Measurements from ENCODE around the gene PARD3. TPM values are rescaled to one million over a fixed set of nuclear protein-coding genes. Genes with fewer than 3 reads are reported as not detected.
A peak's percentile ranks its signal among the peaks of the same experiment; 100 is the strongest.

The PARD3 gene
- total RNA-seq, 1 experiment from 2014 or later: 154 TPM

GRCh38 chr10:34817054-34817453 is 2.0 kb upstream of the PARD3 start:
- no TSS peak for BruUV-seq (replicated peaks)
- CTCF ChIA-PET: interaction anchor here (0.5 to 2.7 kb wide), 8 partner anchors 27 to 161 kb away, joined by 3 to 31 read pairs (median 10); no protein-coding TSS in a partner anchor

GRCh38 chr10:34816501-34817002 is 1.5 kb upstream of the PARD3 start:
- H3K4me3 ChIP-seq (ENCODE audit: low read length): peak overlapping the region; percentile 65
- H2AFZ ChIP-seq (ENCODE audit: low read length): peak overlapping the region; percentile 80
- intact Hi-C loops (cut with micrococcal nuclease): loop anchor here (1.0 to 2.0 kb wide), 5 partner anchors 46 to 158 kb away; no protein-coding TSS in a partner anchor
- peak; percentile 58 for TF ChIP-seq CTCF (conservative IDR thresholded peaks at IDR 0.05; ENCODE audit: low read depth, low read length)
- TF ChIP-seq EZH2 (IDR thresholded peaks at IDR 0.05; ENCODE audit: low read length, unreplicated experiment): no peak
- CTCF ChIA-PET: interaction anchor here (0.5 to 2.7 kb wide), 13 partner anchors 8 to 294 kb away, joined by 3 to 31 read pairs (median 9); no protein-coding TSS in a partner anchor
- H3F3A ChIP-seq (ENCODE audit: low read length, unreplicated experiment): no peaks in the 10 kb centered on the region
- H3K4me2 ChIP-seq (ENCODE audit: low read length): peak overlapping the region; percentile 88
- peaks cover 35% of the 10 kb centered on the region for H3K4me1 ChIP-seq (ENCODE audit: insufficient read depth, low read length)
- peak; percentile 70 for DNase-seq
- H3K79me2 ChIP-seq (ENCODE audit: low read length): peaks cover 30% of the 10 kb centered on the region
- H3K27ac ChIP-seq (ENCODE audit: low read length): no peak overlapping the region
- H3K9ac ChIP-seq (ENCODE audit: low read length): 0 out of 2 replicates have a peak overlapping the region, but pooled peaks have one; percentile 43
- BruUV-seq (replicated peaks): TSS peak; percentile 41
- peaks cover 23% of the 10 kb centered on the region for H4K20me1 ChIP-seq (ENCODE audit: low read length)
- H3K9me2 ChIP-seq (replicated peaks; ENCODE audit: low read length): no peaks in the 10 kb centered on the region
- H3K27me3 ChIP-seq (ENCODE audit: low read length): no peaks in the 10 kb centered on the region
- H3K36me3 ChIP-seq (ENCODE audit: low read depth, low read length): no peaks in the 10 kb centered on the region
- peak; percentile 9 for ATAC-seq
- POLR2A ChIA-PET (ENCODE audit: unreplicated experiment): interaction anchor here (0.6 to 1.2 kb wide), 3 partner anchors 38 to 1606 kb away, joined by 3 to 13 read pairs (median 3); no protein-coding TSS in a partner anchor
- H3K9me3 ChIP-seq (ENCODE audit: low read length): no peaks in the 10 kb centered on the region

More at GRCh38 chr10:34817054-34817453, 2.0 kb upstream of the PARD3 start:
- no peaks in the 10 kb centered on the region for H3K9me2 ChIP-seq (replicated peaks; ENCODE audit: low read length)
- H3K9ac ChIP-seq (ENCODE audit: low read length): no peak overlapping the region
- no peaks in the 10 kb centered on the region for H3K36me3 ChIP-seq (ENCODE audit: low read depth, low read length)
- H3K4me2 ChIP-seq (ENCODE audit: low read length): peak overlapping the region; percentile 88; the same call in 1 of the 2 replicates
- H3F3A ChIP-seq (ENCODE audit: low read length, unreplicated experiment): no peaks in the 10 kb centered on the region
- peaks cover 18% of the 10 kb centered on the region for H4K20me1 ChIP-seq (ENCODE audit: low read length)
- intact Hi-C loops (cut with micrococcal nuclease): loop anchor here (2.0 kb wide), 1 partner anchor 46 kb away; no protein-coding TSS in a partner anchor
- no peak for DNase-seq
- ATAC-seq: no peak
- no peak overlapping the region for H2AFZ ChIP-seq (ENCODE audit: low read length)
- peaks cover 32% of the 10 kb centered on the region for H3K4me1 ChIP-seq (ENCODE audit: insufficient read depth, low read length)
- no peaks in the 10 kb centered on the region for H3K9me3 ChIP-seq (ENCODE audit: low read length)
- no peak overlapping the region for H3K4me3 ChIP-seq (ENCODE audit: low read length)
- H3K27ac ChIP-seq (ENCODE audit: low read length): no peak overlapping the region
- no peak for TF ChIP-seq EZH2phosphoT487 (IDR thresholded peaks at IDR 0.05; ENCODE audit: borderline replicate concordance, low read length)
- TF ChIP-seq EZH2 (IDR thresholded peaks at IDR 0.05; ENCODE audit: low read length, unreplicated experiment): no peak
- TF ChIP-seq CTCF (conservative IDR thresholded peaks at IDR 0.05; ENCODE audit: low read depth, low read length): no peak
- POLR2A ChIA-PET (ENCODE audit: unreplicated experiment): interaction anchor here (0.6 kb wide), 2 partner anchors 37 to 85 kb away, joined by 3 read pairs; no protein-coding TSS in a partner anchor
- H3K27me3 ChIP-seq (ENCODE audit: low read length): no peaks in the 10 kb centered on the region
- H3K79me2 ChIP-seq (ENCODE audit: low read length): peaks cover 25% of the 10 kb centered on the region

DNA sequence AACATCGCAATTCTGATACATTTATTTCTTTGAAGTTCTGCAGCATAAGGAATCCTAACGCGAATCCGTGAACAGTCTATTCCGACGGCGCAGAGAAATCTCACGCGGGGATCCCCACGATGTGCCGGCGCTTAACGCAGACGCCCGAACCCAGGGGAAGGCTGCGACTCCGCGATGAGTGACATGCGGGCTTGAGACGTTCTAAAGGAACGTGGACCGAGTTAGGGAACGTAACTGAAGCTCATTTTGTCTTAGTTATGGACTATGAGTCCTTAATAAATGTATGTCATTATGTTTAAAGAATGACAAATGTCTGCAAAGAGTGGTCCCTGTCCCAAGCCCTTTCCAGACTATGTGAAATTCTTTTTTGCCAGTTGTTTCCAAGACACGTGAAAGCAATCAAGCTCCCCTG is 995 bp upstream of the PARD3 start:
- Histone ChIP-seq H4K20me1 (ENCODE audit: low read length) (peaks cover 28% of the 10 kb centered on the region), H3K4me3 (ENCODE audit: low read length) (peak overlapping the region; percentile 65), H3K9ac (ENCODE audit: low read length) (peak overlapping the region; percentile 43), H2AFZ (ENCODE audit: low read length) (peak overlapping the region; percentile 80), H3K36me3 (ENCODE audit: low read depth, low read length) (no peaks in the 10 kb centered on the region), H3K9me2 (replicated peaks; ENCODE audit: low read length) (no peaks in the 10 kb centered on the region), H3K27me3 (ENCODE audit: low read length) (no peaks in the 10 kb centered on the region), H3K4me1 (ENCODE audit: insufficient read depth, low read length) (peaks cover 36% of the 10 kb centered on the region), H3K4me2 (ENCODE audit: low read length) (peak overlapping the region; percentile 88), H3K27ac (ENCODE audit: low read length) (no peak overlapping the region), H3K79me2 (ENCODE audit: low read length) (peaks cover 34% of the 10 kb centered on the region), H3F3A (ENCODE audit: low read length, unreplicated experiment) (no peaks in the 10 kb centered on the region), H3K9me3 (ENCODE audit: low read length) (no peaks in the 10 kb centered on the region)
- TF ChIP-seq EZH2 (IDR thresholded peaks at IDR 0.05; ENCODE audit: low read length, unreplicated experiment) (no peak), CTCF (conservative IDR thresholded peaks at IDR 0.05; ENCODE audit: low read depth, low read length) (no peak), EZH2phosphoT487 (IDR thresholded peaks at IDR 0.05; ENCODE audit: borderline replicate concordance, low read length) (no peak)
- peak; percentile 3 for ATAC-seq
- ChIA-PET POLR2A (ENCODE audit: unreplicated experiment) (interaction anchor here (0.6 to 1.2 kb wide), 3 partner anchors 47 to 1606 kb away, joined by 3 to 13 read pairs (median 3); no protein-coding TSS in a partner anchor), CTCF (interaction anchor here (0.5 to 2.7 kb wide), 14 partner anchors 8 to 294 kb away, joined by 3 to 31 read pairs (median 7); no protein-coding TSS in a partner anchor)
- intact Hi-C loops (cut with micrococcal nuclease): loop anchor here (1.0 to 2.0 kb wide), 5 partner anchors 47 to 158 kb away; no protein-coding TSS in a partner anchor
- BruUV-seq (replicated peaks): no TSS peak
- peak; percentile 63 for DNase-seq
